ENCODE measurements around the gene CAMTA1.

CAMTA1 gene

GRCh38 chr1:7372477-7373120 is 587.3 kb downstream of the CAMTA1 start:
- no peak for ATAC-seq
- TF ChIP-seq ARNTL (CRISPR knock-in tag; IDR thresholded peaks at IDR 0.05; ENCODE audit: borderline replicate concordance, low read depth) (no peak), ZFP30 (CRISPR knock-in tag; IDR thresholded peaks at IDR 0.05) (no peak), ISL1 (CRISPR knock-in tag; IDR thresholded peaks at IDR 0.05) (no peak), ZNF8 (CRISPR knock-in tag; IDR thresholded peaks at IDR 0.05) (no peak), ZC3H10 (CRISPR knock-in tag; IDR thresholded peaks at IDR 0.05) (no peak), BACH2 (CRISPR knock-in tag; IDR thresholded peaks at IDR 0.05; ENCODE audit: borderline replicate concordance) (no peak), CSDC2 (CRISPR knock-in tag; IDR thresholded peaks at IDR 0.05) (no peak), SNAI2 (CRISPR knock-in tag; IDR thresholded peaks at IDR 0.05) (no peak), GLIS3 (CRISPR knock-in tag; IDR thresholded peaks at IDR 0.05) (no peak), CREB5 (CRISPR knock-in tag; IDR thresholded peaks at IDR 0.05; ENCODE audit: low read depth) (no peak)
- TF ChIP-seq, protein P1, sequence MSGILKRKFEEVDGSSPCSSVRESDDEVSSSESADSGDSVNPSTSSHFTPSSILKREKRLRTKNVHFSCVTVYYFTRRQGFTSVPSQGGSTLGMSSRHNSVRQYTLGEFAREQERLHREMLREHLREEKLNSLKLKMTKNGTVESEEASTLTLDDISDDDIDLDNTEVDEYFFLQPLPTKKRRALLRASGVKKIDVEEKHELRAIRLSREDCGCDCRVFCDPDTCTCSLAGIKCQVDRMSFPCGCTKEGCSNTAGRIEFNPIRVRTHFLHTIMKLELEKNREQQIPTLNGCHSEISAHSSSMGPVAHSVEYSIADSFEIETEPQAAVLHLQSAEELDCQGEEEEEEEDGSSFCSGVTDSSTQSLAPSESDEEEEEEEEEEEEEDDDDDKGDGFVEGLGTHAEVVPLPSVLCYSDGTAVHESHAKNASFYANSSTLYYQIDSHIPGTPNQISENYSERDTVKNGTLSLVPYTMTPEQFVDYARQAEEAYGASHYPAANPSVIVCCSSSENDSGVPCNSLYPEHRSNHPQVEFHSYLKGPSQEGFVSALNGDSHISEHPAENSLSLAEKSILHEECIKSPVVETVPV (CRISPR knock-in tag; IDR thresholded peaks at IDR 0.05) = no peak

GRCh38 chr1:7373251-7373650 is 588.0 kb downstream of the CAMTA1 start:
- no peak for ATAC-seq
- TF ChIP-seq BACH2 (CRISPR knock-in tag; IDR thresholded peaks at IDR 0.05; ENCODE audit: borderline replicate concordance) = no peak
- no peak for TF ChIP-seq ARNTL (CRISPR knock-in tag; IDR thresholded peaks at IDR 0.05; ENCODE audit: borderline replicate concordance, low read depth)
- no peak for TF ChIP-seq RARB (CRISPR knock-in tag; IDR thresholded peaks at IDR 0.05)
- TF ChIP-seq CSDC2 (CRISPR knock-in tag; IDR thresholded peaks at IDR 0.05) = no peak
- TF ChIP-seq, protein P1 (CRISPR knock-in tag; IDR thresholded peaks at IDR 0.05) = no peak
- TF ChIP-seq TSHZ2 (CRISPR knock-in tag; IDR thresholded peaks at IDR 0.05) = no peak

DNA sequence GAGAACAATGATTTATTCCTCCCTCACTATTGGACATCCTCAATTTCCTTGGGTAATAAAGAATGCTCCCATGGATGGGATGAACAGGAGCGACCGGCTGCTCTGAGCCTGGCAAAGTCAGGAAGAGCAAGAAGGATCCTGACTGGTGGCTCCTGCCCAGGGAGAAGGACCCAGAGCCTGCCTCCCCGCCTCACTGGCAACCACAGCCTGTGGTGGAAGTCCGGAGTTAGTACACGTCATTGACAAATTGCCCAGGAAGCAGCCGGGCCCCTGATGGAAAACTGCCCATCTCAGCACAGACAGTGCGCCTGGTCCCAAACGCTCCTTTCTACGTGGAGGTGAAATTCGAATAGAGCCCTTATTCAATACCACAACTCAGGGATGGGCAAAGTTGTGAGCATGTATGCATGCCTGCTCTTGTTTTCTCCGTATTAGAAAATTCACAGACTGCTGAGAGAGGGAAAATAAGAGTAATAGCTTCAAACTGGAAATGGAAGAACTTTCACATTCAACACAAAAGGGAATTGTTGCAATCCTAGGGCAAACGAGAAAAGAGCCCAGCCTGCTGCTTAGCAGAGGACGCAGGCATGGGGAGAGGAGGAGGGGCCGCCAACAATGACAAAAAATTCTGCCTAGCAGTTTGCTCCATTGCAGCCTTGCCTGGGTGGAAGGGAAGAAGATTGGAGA is 588.8 kb downstream of the CAMTA1 start:
- TF ChIP-seq CREB5 (CRISPR knock-in tag; IDR thresholded peaks at IDR 0.05; ENCODE audit: low read depth) = no peak
- TF ChIP-seq, protein P2, sequence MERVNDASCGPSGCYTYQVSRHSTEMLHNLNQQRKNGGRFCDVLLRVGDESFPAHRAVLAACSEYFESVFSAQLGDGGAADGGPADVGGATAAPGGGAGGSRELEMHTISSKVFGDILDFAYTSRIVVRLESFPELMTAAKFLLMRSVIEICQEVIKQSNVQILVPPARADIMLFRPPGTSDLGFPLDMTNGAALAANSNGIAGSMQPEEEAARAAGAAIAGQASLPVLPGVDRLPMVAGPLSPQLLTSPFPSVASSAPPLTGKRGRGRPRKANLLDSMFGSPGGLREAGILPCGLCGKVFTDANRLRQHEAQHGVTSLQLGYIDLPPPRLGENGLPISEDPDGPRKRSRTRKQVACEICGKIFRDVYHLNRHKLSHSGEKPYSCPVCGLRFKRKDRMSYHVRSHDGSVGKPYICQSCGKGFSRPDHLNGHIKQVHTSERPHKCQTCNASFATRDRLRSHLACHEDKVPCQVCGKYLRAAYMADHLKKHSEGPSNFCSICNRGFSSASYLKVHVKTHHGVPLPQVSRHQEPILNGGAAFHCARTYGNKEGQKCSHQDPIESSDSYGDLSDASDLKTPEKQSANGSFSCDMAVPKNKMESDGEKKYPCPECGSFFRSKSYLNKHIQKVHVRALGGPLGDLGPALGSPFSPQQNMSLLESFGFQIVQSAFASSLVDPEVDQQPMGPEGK (CRISPR knock-in tag; IDR thresholded peaks at IDR 0.05; ENCODE audit: borderline replicate concordance) = no peak
- ATAC-seq = peak; percentile 32; the same call in 2 of the 3 replicates

DNA sequence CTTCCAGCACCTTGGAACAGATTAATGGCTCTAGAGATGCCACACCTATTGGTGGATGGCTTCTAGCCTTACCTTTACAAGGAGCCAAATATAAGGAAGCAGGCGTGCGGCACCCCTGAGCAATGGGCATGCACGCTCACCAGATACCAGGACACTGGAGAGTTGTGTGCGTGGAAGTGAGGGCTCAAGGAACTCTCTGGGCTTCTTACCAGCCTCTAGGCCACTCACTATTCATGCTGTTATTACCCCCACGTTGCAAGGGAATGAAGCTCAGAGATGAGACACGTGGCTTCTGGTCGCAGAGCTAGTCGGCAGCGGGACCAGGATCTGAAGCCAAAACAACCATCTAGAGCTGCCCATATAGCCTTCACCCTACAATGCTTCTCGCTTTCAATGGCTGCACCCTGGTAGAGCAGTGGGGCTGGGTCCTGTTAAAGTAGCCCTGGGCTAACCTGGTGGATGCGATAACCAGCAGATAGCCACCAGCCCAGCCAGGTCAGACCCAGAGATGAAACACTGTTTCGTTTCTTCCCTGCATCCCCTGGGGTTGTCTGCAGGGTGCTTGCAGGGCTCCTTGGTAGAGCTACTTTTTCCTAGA is 589.4 kb downstream of the CAMTA1 start:
- ATAC-seq = no peak
- TF ChIP-seq ZFP30 (CRISPR knock-in tag; IDR thresholded peaks at IDR 0.05) (no peak), TOX (CRISPR knock-in tag; IDR thresholded peaks at IDR 0.05; ENCODE audit: borderline replicate concordance) (no peak), CREB5 (CRISPR knock-in tag; IDR thresholded peaks at IDR 0.05; ENCODE audit: low read depth) (no peak), TCF4 (CRISPR knock-in tag; IDR thresholded peaks at IDR 0.05; ENCODE audit: borderline replicate concordance) (no peak), ZFP3 (CRISPR knock-in tag; IDR thresholded peaks at IDR 0.05) (no peak), ZNF70 (CRISPR knock-in tag; IDR thresholded peaks at IDR 0.05) (no peak), CSDC2 (CRISPR knock-in tag; IDR thresholded peaks at IDR 0.05) (no peak)
- TF ChIP-seq, protein P2 (CRISPR knock-in tag; IDR thresholded peaks at IDR 0.05; ENCODE audit: borderline replicate concordance) = no peak
